Activated CD8-positive, alpha-beta memory T cell treated with anti-CD3 and anti-CD28 coated beads, Interleukin-2, amount 10 ng/mL, durations not matched to agents 7 days and 5 days (primary cell): ENCODE data around the gene SOAT1. TPM values are rescaled to one million over a fixed set of nuclear protein-coding genes. Genes with fewer than 3 reads are reported as not detected.
"Not testable (repeated sequence)": the region's sequence is repeated elsewhere in the genome, so short reads cannot be mapped to it uniquely, and the experiment has no call there.

ENCODE experiments used
- ATAC-seq: fragments of 150-1000 bp; cut with Tn5 transposase; one replicate; pipeline ENCODE4 v1.10.0; 2021; ENCODE audit warnings: moderate library complexity
- CTCF ChIA-PET: fragments of 350-600 bp; sonication (Branson Sonifier 250); formaldehyde crosslinking; loops from one replicate; lab custom pipeline; 2021; ENCODE audit warnings: antibody characterized with exemption; lab: Charles Lee
- DNase-seq: peaks from one replicate; pipeline ENCODE4 v3.0.0-alpha.2; 2020
- H3K27ac Mint-ChIP-seq: one replicate; pipeline ENCODE4 v1.8.0; 2021; ENCODE audit warnings: mild to moderate bottlenecking, mixed read lengths
- H3K27me3 Mint-ChIP-seq: one replicate; pipeline ENCODE4 v1.8.0; 2021; ENCODE audit warnings: mixed read lengths
- H3K36me3 Mint-ChIP-seq: one replicate; pipeline ENCODE4 v1.8.0; 2021; ENCODE audit warnings: mild to moderate bottlenecking, mixed read lengths
- H3K4me1 Mint-ChIP-seq: one replicate; pipeline ENCODE4 v1.8.0; 2021; ENCODE audit warnings: mixed read lengths
- H3K4me3 Mint-ChIP-seq: one replicate; pipeline ENCODE4 v1.8.0; 2021; ENCODE audit warnings: mild to moderate bottlenecking, moderate library complexity, mixed read lengths
- H3K9me3 Mint-ChIP-seq: one replicate; pipeline ENCODE4 v1.8.0; 2022; ENCODE audit warnings: low read depth, mixed read lengths
- total RNA-seq, 2 experiments: library from RNA; stranded (reverse); gene quantifications; one replicate each; pipeline ENCODE4 v1.2.3, GENCODE V29; 2021

Gene SOAT1
- total RNA-seq, 2 experiments from 2014 or later, result 47.8 to 84.5 TPM

DNA sequence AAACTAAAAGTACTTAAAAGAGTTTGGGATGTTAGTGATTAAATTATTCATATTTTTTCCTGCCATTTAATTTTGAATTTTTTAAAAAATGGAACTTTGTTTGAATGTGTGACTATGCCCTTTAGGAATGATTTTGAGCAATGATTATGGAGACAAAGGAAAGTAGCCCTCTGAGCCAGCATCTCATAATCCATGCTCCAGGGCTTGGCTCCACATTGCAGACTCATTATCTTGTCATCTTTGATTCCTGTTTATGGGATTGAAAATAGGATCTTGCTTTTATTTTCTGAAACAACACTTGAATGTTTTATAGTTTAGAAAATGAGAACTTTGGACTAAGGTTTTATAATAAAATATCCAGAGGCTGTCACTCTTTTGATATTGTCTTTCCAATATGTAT, 86.7 kb downstream of the SOAT1 start:
- CTCF ChIA-PET, result no interaction called here
- no peak overlapping the region for H3K27ac Mint-ChIP-seq
- H3K36me3 Mint-ChIP-seq, result no peaks in the 10 kb centered on the region
- no peak overlapping the region for H3K4me3 Mint-ChIP-seq
- ATAC-seq, result no peak
- H3K27me3 Mint-ChIP-seq, result peaks cover 3% of the 10 kb centered on the region
- H3K9me3 Mint-ChIP-seq, result no peaks in the 10 kb centered on the region
- no peaks in the 10 kb centered on the region for H3K4me1 Mint-ChIP-seq
- DNase-seq, result no peak

DNA sequence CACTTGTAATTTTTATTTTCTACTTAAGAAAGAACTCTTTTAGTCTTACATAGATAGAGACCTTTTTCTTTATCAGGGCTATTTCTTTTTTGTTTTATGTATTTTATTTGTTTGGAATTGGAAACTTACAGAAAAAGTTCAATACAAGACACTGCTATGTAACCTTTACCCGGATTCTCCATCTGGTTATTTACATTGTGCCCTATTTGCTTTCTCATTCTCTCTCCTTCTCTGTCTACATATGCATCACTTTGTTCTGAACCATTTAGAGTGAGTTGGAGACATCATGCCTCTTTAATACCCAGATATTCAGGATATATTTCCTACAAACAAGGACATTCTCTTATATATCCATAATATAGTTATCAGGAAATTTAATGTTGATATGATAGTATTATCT, 90.4 kb downstream of the SOAT1 start:
- Mint-ChIP-seq H3K36me3 (no peaks in the 10 kb centered on the region), H3K9me3 (no peaks in the 10 kb centered on the region), H3K27ac (no peak overlapping the region), H3K27me3 (peaks cover 2% of the 10 kb centered on the region), H3K4me1 (no peaks in the 10 kb centered on the region), H3K4me3 (no peak overlapping the region)
- no peak for ATAC-seq
- CTCF ChIA-PET, result interaction anchor here (1.5 kb wide), 1 partner anchor 132 kb away, joined by 3 read pairs; no protein-coding TSS in a partner anchor
- no peak for DNase-seq

DNA sequence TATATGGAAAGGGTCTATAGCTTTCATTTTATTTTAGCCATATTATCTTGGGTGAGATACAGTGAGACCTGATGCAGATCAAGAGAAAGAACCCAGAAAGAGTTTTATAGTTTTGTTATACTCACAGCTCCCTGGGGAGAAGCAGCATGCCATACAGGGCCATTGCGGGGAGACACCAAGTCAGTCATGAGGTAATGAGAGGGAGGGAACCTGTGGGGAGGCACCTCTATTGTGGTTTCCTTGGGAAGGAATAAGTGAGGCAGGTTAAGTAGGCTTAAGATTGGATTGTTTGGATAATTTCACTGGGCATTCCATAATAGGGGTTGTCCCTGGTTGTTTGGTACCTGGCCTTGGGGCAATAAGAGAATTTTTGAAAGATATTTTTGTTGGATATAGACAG, 91.9 kb downstream of the SOAT1 start:
- H3K27ac Mint-ChIP-seq, result no peak overlapping the region
- H3K36me3 Mint-ChIP-seq, result no peaks in the 10 kb centered on the region

DNA sequence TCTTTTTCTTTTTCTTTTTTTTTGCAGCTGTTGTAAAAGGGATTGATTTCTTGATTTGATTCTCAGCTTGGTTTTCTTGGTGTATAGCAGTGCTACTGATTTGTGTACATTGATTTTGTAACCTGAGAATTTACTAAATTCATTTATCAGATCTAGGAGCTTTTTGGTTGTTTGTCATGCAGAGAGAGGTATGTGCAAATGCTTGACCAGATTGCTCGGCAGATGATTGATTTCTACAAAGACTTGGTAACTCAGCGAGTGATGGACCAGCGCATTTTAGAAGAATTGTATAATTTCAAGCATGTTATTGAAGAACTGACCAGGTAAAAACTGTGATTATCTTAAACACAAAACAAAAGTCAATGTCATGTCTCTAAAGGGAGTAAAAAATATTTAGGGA, 100.1 kb downstream of the SOAT1 start:
- CTCF ChIA-PET, result no interaction called here

More for the DNA sequence above, 91.9 kb downstream of the SOAT1 start:
- no peaks in the 10 kb centered on the region for H3K4me1 Mint-ChIP-seq
- CTCF ChIA-PET, result no interaction called here
- H3K27me3 Mint-ChIP-seq, result peaks cover 2% of the 10 kb centered on the region
- no peak overlapping the region for H3K4me3 Mint-ChIP-seq
- no peaks in the 10 kb centered on the region for H3K9me3 Mint-ChIP-seq
- no peak for DNase-seq
- ATAC-seq, result no peak

DNA sequence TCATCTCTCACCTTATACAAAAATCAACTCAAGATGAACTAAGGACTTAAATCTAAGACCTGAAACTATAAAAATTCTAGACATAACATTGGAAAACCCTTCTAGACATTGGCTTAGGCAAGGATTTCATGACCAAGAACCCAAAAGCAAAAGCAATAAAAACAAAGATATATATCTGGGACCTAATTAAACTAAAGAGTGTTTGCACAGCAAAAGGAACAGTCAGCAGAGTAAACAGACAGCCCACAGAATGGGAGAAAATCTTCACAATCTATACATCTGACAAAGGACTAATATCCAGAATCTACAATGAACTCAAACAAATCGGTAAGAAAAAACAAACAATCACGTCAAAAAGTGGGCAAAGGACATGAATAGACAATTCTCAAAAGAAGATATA, 105.8 kb downstream of the SOAT1 start:
- H3K4me1 Mint-ChIP-seq, H3K4me3 Mint-ChIP-seq, ATAC-seq, DNase-seq, H3K27ac Mint-ChIP-seq, H3K27me3 Mint-ChIP-seq, H3K36me3 Mint-ChIP-seq, CTCF ChIA-PET, H3K9me3 Mint-ChIP-seq: not testable (repeated sequence)

More for the DNA sequence above, 100.1 kb downstream of the SOAT1 start:
- DNase-seq (no peak), ATAC-seq (no peak)
- Mint-ChIP-seq H3K36me3 (peaks cover 4% of the 10 kb centered on the region), H3K4me1 (no peaks in the 10 kb centered on the region), H3K4me3 (no peak overlapping the region), H3K9me3 (peaks cover 14% of the 10 kb centered on the region), H3K27ac (no peak overlapping the region), H3K27me3 (no peaks in the 10 kb centered on the region)

Other genes starting within 250 kb of the SOAT1 start
- 10 to 100 TPM; 52.4 to 56.1 TPM for gene TOR3A, start 211.7 kb upstream of the SOAT1 start, total RNA-seq
- gene ABL2, start 64.1 kb upstream of the SOAT1 start, total RNA-seq, result 1 to 10 TPM; 7.8 to 8.0 TPM
- gene AXDND1, start 72.2 kb downstream of the SOAT1 start, total RNA-seq, result not detected